ENCODE results near the gene AK9.

DNA sequence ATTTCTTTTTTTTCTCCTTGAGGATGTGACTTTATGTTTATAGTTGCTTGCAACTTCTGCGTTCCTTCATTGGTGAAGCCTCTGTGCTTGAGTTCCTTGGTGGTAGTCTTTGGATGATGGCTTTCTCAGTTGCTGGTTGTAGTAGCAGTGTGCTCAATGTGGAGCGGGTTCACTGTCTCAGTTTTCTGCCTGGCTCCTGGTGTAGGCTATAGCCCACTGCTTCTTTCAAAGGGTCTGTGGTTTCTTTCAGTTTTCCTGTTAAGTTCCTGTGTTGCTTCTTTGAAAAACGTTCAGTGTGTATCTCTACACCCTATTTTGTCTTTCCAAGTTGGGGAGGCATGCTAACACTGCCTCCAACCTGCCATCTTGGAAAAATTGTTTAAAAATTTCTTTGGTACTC lies 174.1 kb downstream of the AK9 start:
- TF ChIP-seq, protein P1, sequence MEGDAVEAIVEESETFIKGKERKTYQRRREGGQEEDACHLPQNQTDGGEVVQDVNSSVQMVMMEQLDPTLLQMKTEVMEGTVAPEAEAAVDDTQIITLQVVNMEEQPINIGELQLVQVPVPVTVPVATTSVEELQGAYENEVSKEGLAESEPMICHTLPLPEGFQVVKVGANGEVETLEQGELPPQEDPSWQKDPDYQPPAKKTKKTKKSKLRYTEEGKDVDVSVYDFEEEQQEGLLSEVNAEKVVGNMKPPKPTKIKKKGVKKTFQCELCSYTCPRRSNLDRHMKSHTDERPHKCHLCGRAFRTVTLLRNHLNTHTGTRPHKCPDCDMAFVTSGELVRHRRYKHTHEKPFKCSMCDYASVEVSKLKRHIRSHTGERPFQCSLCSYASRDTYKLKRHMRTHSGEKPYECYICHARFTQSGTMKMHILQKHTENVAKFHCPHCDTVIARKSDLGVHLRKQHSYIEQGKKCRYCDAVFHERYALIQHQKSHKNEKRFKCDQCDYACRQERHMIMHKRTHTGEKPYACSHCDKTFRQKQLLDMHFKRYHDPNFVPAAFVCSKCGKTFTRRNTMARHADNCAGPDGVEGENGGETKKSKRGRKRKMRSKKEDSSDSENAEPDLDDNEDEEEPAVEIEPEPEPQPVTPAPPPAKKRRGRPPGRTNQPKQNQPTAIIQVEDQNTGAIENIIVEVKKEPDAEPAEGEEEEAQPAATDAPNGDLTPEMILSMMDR (IDR thresholded peaks at IDR 0.05): no peak
- TF ChIP-seq POLR2A (IDR thresholded peaks at IDR 0.05): no peak
